Activated naive CD8-positive, alpha-beta T cell treated with anti-CD3 and anti-CD28 coated beads, Interleukin-2, amount 50 U/mL, for 16 hours (primary cell): ENCODE measurements around the gene INO80C.
"Not testable (repeated sequence)": the region's sequence is repeated elsewhere in the genome, so short reads cannot be mapped to it uniquely, and the experiment has no call there.

ENCODE experiments used
- DNase-seq: peaks from one replicate; pipeline ENCODE4 v3.0.0-alpha.2; 2020; ENCODE audit warnings: low read depth, low spot score

The INO80C gene

GRCh38 chr18:35460736-35461161, 37.0 kb downstream of the INO80C start:
- DNase-seq, result no peak

GRCh38 chr18:35459997-35460396, 37.8 kb downstream of the INO80C start:
- no peak for DNase-seq

- DNase-seq, result no peak
These were observed 38.9 kb downstream of the INO80C start for GRCh38 chr18:35458677-35459441.

GRCh38 chr18:35458271-35458670, 39.5 kb downstream of the INO80C start:
- no peak for DNase-seq

- no peak for DNase-seq
These were observed 40.5 kb downstream of the INO80C start for GRCh38 chr18:35457140-35457704.

- no peak for DNase-seq
These were observed 41.6 kb downstream of the INO80C start for GRCh38 chr18:35455926-35456763.

- no peak for DNase-seq
These were observed 43.0 kb downstream of the INO80C start for GRCh38 chr18:35454803-35455202.

GRCh38 chr18:35453065-35453464, 44.7 kb downstream of the INO80C start:
- DNase-seq, result not testable (repeated sequence)

- no peak for DNase-seq
These were observed 45.8 kb downstream of the INO80C start for GRCh38 chr18:35451916-35452315.

GRCh38 chr18:35451032-35451431, 46.7 kb downstream of the INO80C start:
- no peak for DNase-seq

- no peak for DNase-seq
These were observed 53.1 kb downstream of the INO80C start for GRCh38 chr18:35444636-35445035.

GRCh38 chr18:35443847-35444246, 53.9 kb downstream of the INO80C start:
- DNase-seq, result no peak

- no peak for DNase-seq
These were observed 54.3 kb downstream of the INO80C start for GRCh38 chr18:35443434-35443833.

GRCh38 chr18:35442701-35443100, 55.1 kb downstream of the INO80C start:
- DNase-seq, result no peak

- no peak for DNase-seq
These were observed 55.7 kb downstream of the INO80C start for GRCh38 chr18:35441857-35442595.

GRCh38 chr18:35438480-35439234, 59.1 kb downstream of the INO80C start:
- no peak for DNase-seq

GRCh38 chr18:35437836-35438235, 59.9 kb downstream of the INO80C start:
- no peak for DNase-seq

GRCh38 chr18:35436076-35436649, 61.6 kb downstream of the INO80C start:
- DNase-seq, result no peak

- DNase-seq, result no peak
These were observed 62.4 kb downstream of the INO80C start for GRCh38 chr18:35435401-35435800.

- DNase-seq, result no peak
These were observed 65.2 kb downstream of the INO80C start for GRCh38 chr18:35432565-35433001.

GRCh38 chr18:35431374-35431741, 66.4 kb downstream of the INO80C start:
- no peak for DNase-seq
